H1 (cell line): ENCODE results near the gene C19orf38. TPM values are rescaled to one million over a fixed set of nuclear protein-coding genes. Genes with fewer than 3 reads are reported as not detected.

Source experiments
- CTCF ChIA-PET: fragments of 300-600 bp; sonication (Branson Sonifier 250); formaldehyde crosslinking; loops from one replicate; lab custom pipeline; 2021; ENCODE audit not compliant: partially characterized antibody; lab: Charles Lee
- POLR2A ChIA-PET: fragments of 300-600 bp; sonication (Branson Sonifier 250); formaldehyde crosslinking; loops from one replicate; lab custom pipeline; 2021; ENCODE audit warnings: inconsistent platforms; ENCODE audit not compliant: partially characterized antibody; lab: Charles Lee
- DNase-seq, 2 experiments: peaks; one replicate each; pipeline versions ENCODE4 v3.0.0 to v3.0.0-alpha.2; 2010 to 2022; ENCODE audit warnings: low spot score in 2 of 2, low read depth in 1 of 2, mixed read lengths in 1 of 2
- FAIRE-seq: peaks from 2 replicates; lab custom pipeline; 2011; peaks lifted over from hg19 to GRCh38; lab: Jason Lieb, UNC
- H2AFZ ChIP-seq: 2 replicates; pipeline ENCODE4 v1.8.1; 2012; ENCODE audit warnings: low read length, inconsistent platforms
- H2AK5ac ChIP-seq: 2 replicates; pipeline ENCODE4 v1.6.1; 2013; ENCODE audit warnings: low read depth, low read length
- H2BK120ac ChIP-seq: replicated peaks from 2 replicates; pipeline ENCODE3; 2013; ENCODE audit warnings: low read depth, low read length, inconsistent platforms
- H2BK12ac ChIP-seq: 2 replicates; pipeline ENCODE4 v1.6.1; 2013; ENCODE audit warnings: low read depth, low read length
- H2BK15ac ChIP-seq: 2 replicates; pipeline ENCODE4 v1.6.1; 2013; ENCODE audit warnings: low read length
- H2BK20ac ChIP-seq: 2 replicates; pipeline ENCODE4 v1.6.1; 2013; ENCODE audit warnings: low read length
- H2BK5ac ChIP-seq: 2 replicates; pipeline ENCODE4 v1.6.1; 2013; ENCODE audit warnings: low read depth, low read length
- H3K14ac ChIP-seq: 2 replicates; pipeline ENCODE4 v1.6.1; 2013; ENCODE audit warnings: inconsistent platforms; ENCODE audit not compliant: insufficient read length
- H3K18ac ChIP-seq: 2 replicates; pipeline ENCODE4 v1.6.1; 2013; ENCODE audit warnings: low read length; ENCODE audit errors: extremely low read depth
- H3K23ac ChIP-seq: 2 replicates; pipeline ENCODE4 v1.6.1; 2013; ENCODE audit warnings: inconsistent platforms; ENCODE audit not compliant: insufficient read length
- H3K23me2 ChIP-seq: 2 replicates; pipeline ENCODE4 v1.6.1; 2013; ENCODE audit warnings: low read depth, low read length
- H3K27ac ChIP-seq: 2 replicates; pipeline ENCODE4 v1.6.1; 2011; ENCODE audit warnings: low read depth, low read length, inconsistent platforms
- H3K27me3 ChIP-seq, 4 experiments: replicated peaks in 1 of 4; 1 replicate in 1 of 4; 2 replicates in 3 of 4; pipeline versions ENCODE4 v1.6.1 to v1.8.1; 2011 to 2013; ENCODE audit warnings: low read length in 3 of 4, mild to moderate bottlenecking in 3 of 4, inconsistent platforms in 2 of 4, mixed read lengths in 2 of 4, moderate library complexity in 1 of 4; ENCODE audit not compliant: control insufficient read depth in 3 of 4, insufficient read depth in 3 of 4; ENCODE audit errors: extremely low read depth in 1 of 4
- H3K36me3 ChIP-seq, 4 experiments: 2 replicates each; pipeline versions ENCODE4 v1.6.1 to v1.8.1; 2011 to 2013; ENCODE audit warnings: mild to moderate bottlenecking in 4 of 4, low read length in 3 of 4, moderate library complexity in 2 of 4, control low read depth in 1 of 4, inconsistent platforms in 1 of 4; ENCODE audit not compliant: insufficient read depth in 4 of 4, control insufficient read depth in 2 of 4
- H3K4ac ChIP-seq: replicated peaks from 2 replicates; pipeline ENCODE3; 2013; ENCODE audit warnings: low read length, low read depth, mixed read lengths, inconsistent platforms; ENCODE audit not compliant: insufficient read length
- H3K4me1 ChIP-seq, 4 experiments: replicated peaks in 1 of 4; 1 replicate in 1 of 4; 2 replicates in 3 of 4; pipeline versions ENCODE4 v1.6.1 to v1.8.1; 2011 to 2013; ENCODE audit warnings: low read length in 3 of 4, inconsistent platforms in 2 of 4, mixed read lengths in 1 of 4; ENCODE audit not compliant: insufficient read depth in 4 of 4, control insufficient read depth in 3 of 4
- H3K4me2 ChIP-seq, 2 experiments: 2 replicates each; pipeline versions ENCODE4 v1.6.1 to v1.8.1; 2011 to 2013; ENCODE audit warnings: low read depth in 2 of 2, low read length in 2 of 2, control low read depth in 1 of 2, inconsistent platforms in 1 of 2, mild to moderate bottlenecking in 1 of 2; ENCODE audit not compliant: insufficient read depth in 1 of 2
- H3K4me3 ChIP-seq, 4 experiments: fragments of 200-600, 300-600 bp in 1 of 4; sonication (generic), shearing (Covaris generic), sonication (Bioruptor Twin) in 1 of 4; 2 replicates each; pipeline versions ENCODE4 v1.5.1 to v1.8.1; 2011 to 2016; ENCODE audit warnings: low read length in 4 of 4, low read depth in 3 of 4, control low read depth in 2 of 4, inconsistent platforms in 2 of 4, mild to moderate bottlenecking in 2 of 4, mixed read lengths in 1 of 4, moderate library complexity in 1 of 4; ENCODE audit not compliant: insufficient read depth in 2 of 4; ENCODE audit errors: extremely low read depth in 1 of 4
- H3K56ac ChIP-seq: replicated peaks from 2 replicates; pipeline ENCODE3; 2013; ENCODE audit warnings: low read depth, mild to moderate bottlenecking, mixed read lengths, low read length, inconsistent platforms; ENCODE audit not compliant: insufficient read length
- H3K79me1 ChIP-seq: 2 replicates; pipeline ENCODE4 v1.6.1; 2013; ENCODE audit warnings: low read depth, low read length, control low read depth
- H3K79me2 ChIP-seq, 2 experiments: 2 replicates each; pipeline versions ENCODE4 v1.6.1 to v1.8.1; 2012 to 2013; ENCODE audit warnings: low read length in 2 of 2, mild to moderate bottlenecking in 2 of 2, inconsistent platforms in 1 of 2; ENCODE audit not compliant: insufficient read depth in 2 of 2, control insufficient read depth in 1 of 2
- H3K9ac ChIP-seq, 4 experiments: replicated peaks in 1 of 4; 1 replicate in 1 of 4; 2 replicates in 3 of 4; pipeline versions ENCODE4 v1.6.1 to v1.8.1; 2011 to 2013; ENCODE audit warnings: low read depth in 3 of 4, low read length in 3 of 4, control low read depth in 2 of 4, mild to moderate bottlenecking in 2 of 4, moderate library complexity in 2 of 4, inconsistent platforms in 1 of 4; ENCODE audit errors: extremely low read depth in 1 of 4
- H3K9me3 ChIP-seq, 2 experiments: 2 replicates each; pipeline versions ENCODE4 v1.6.1 to v1.8.1; 2012 to 2013; ENCODE audit warnings: mild to moderate bottlenecking in 2 of 2, moderate library complexity in 2 of 2, control low read depth in 1 of 2, inconsistent platforms in 1 of 2, low read depth in 1 of 2, low read length in 1 of 2, mixed read lengths in 1 of 2; ENCODE audit not compliant: insufficient read depth in 2 of 2
- H4K20me1 ChIP-seq, 2 experiments: replicated peaks in 1 of 2; 2 replicates each; pipeline versions ENCODE3 to v1.8.1; 2011 to 2013; ENCODE audit warnings: inconsistent platforms in 2 of 2, low read length in 2 of 2, mild to moderate bottlenecking in 1 of 2; ENCODE audit not compliant: insufficient read depth in 2 of 2, control insufficient read depth in 1 of 2
- H4K5ac ChIP-seq: 2 replicates; pipeline ENCODE4 v1.6.1; 2013; ENCODE audit warnings: low read length, low read depth, mixed read lengths, inconsistent platforms; ENCODE audit not compliant: insufficient read length
- H4K8ac ChIP-seq: 2 replicates; pipeline ENCODE4 v1.8.0; 2013; ENCODE audit warnings: mild to moderate bottlenecking, moderate library complexity, low read length, inconsistent platforms; ENCODE audit not compliant: insufficient read depth; ENCODE audit errors: extremely low read depth
- H4K91ac ChIP-seq: replicated peaks from 2 replicates; pipeline ENCODE3; 2013; ENCODE audit warnings: low read length, mixed read lengths, inconsistent platforms; ENCODE audit not compliant: insufficient read length
- ASH2L ChIP-seq: fragments of 200-600, 300-600 bp; sonication (generic); IDR thresholded peaks from one replicate; pipeline ENCODE4 v1.7.1; 2017; ENCODE audit warnings: low read length
- CTBP2 ChIP-seq: IDR thresholded peaks from 2 replicates; pipeline ENCODE4 v1.7.0; 2011; ENCODE audit warnings: borderline replicate concordance, mild to moderate bottlenecking, moderate library complexity, mixed read lengths, low read length; ENCODE audit not compliant: insufficient read depth, insufficient read length
- CTCF ChIP-seq, 3 experiments: IDR thresholded peaks; 1 replicate in 2 of 3; 2 replicates in 1 of 3; pipeline versions ENCODE4 v1.5.1 to v1.6.1; 2011; ENCODE audit warnings: low read length in 3 of 3, mild to moderate bottlenecking in 3 of 3, inconsistent platforms in 2 of 3, low read depth in 1 of 3, moderate library complexity in 1 of 3; ENCODE audit not compliant: insufficient read depth in 1 of 3; ENCODE audit errors: control extremely low read depth in 1 of 3
- EZH2 ChIP-seq: fragments of 200-600 bp; sonication (generic); IDR thresholded peaks from 2 replicates; pipeline ENCODE4 v1.7.1; 2012; ENCODE audit warnings: low read depth, mild to moderate bottlenecking, moderate library complexity, low read length, inconsistent platforms; ENCODE audit not compliant: severe bottlenecking
- FOSL1 ChIP-seq: IDR thresholded peaks from 2 replicates; pipeline ENCODE4 v1.6.1; 2011; ENCODE audit warnings: mild to moderate bottlenecking, low read depth, low read length, moderate library complexity; ENCODE audit not compliant: insufficient read depth
- HDAC2 ChIP-seq, 2 experiments: fragments of 300-600 bp in 1 of 2; sonication (generic) in 1 of 2; IDR thresholded peaks; 2 replicates each; pipeline ENCODE4 v1.6.1; 2011 to 2012; ENCODE audit warnings: low read depth in 2 of 2, low read length in 2 of 2, mild to moderate bottlenecking in 2 of 2, moderate library complexity in 2 of 2, borderline replicate concordance in 1 of 2, inconsistent platforms in 1 of 2
- KDM5A ChIP-seq: fragments of 200-600 bp; IDR thresholded peaks from 2 replicates; pipeline ENCODE4 v1.7.1; 2012; ENCODE audit warnings: mild to moderate bottlenecking, low read length, inconsistent platforms, mixed read lengths
- POLR2AphosphoS5 ChIP-seq: IDR thresholded peaks from 2 replicates; pipeline ENCODE4 v1.6.1; 2011; ENCODE audit warnings: low read depth, low read length
- SP1 ChIP-seq: IDR thresholded peaks from 2 replicates; pipeline ENCODE4 v1.6.1; 2011; ENCODE audit warnings: low read depth, low read length
- TAF1 ChIP-seq: IDR thresholded peaks from 2 replicates; pipeline ENCODE4 v1.6.1; 2011; ENCODE audit warnings: mild to moderate bottlenecking, low read depth, low read length
- WGBS, 2 experiments: shearing (Covaris generic) in 1 of 2; methylation state at CpG; one replicate each; pipeline versions ENCODE4 v1.1.6 to v1.1.7; 2013 to 2015; ENCODE audit warnings: low lambda C conversion rate in 2 of 2, mixed read lengths in 2 of 2, inconsistent platforms in 1 of 2, low coverage in 1 of 2, missing lambda C conversion rate in 1 of 2; ENCODE audit not compliant: insufficient replicate concordance in 2 of 2, insufficient coverage in 1 of 2, insufficient read length in 1 of 2; ENCODE audit errors: extremely low coverage in 1 of 2, missing lambda C conversion rate in 1 of 2; 5-methylcytosine and 5-hydroxymethylcytosine counted together
- polyA plus RNA-seq, 7 experiments: library from polyadenylated mRNA; depleted of rRNA in 3 of 7; stranded (reverse) in 5 of 7; unstranded in 2 of 7; fragments of >200 nt in 5 of 7; fragments of 200-250 nt in 2 of 7; gene quantifications; 1 replicate in 5 of 7; 2 replicates in 1 of 7; 4 replicates in 1 of 7; pipeline versions ENCODE4 v1.2.1 to v1.2.3, GENCODE V29; 2011 to 2013; ENCODE audit warnings: missing spikeins in 2 of 7, mixed read lengths in 2 of 7
- total RNA-seq: library from RNA; stranded (reverse); fragmentation: NEBNext Ultra II Directional; extraction: Animal tissue kit (Norgen Biotek cat#: 25700); gene quantifications from 2 replicates; pipeline ENCODE4 v1.2.1, GENCODE V29; 2021

The C19orf38 gene
- total and polyA plus RNA-seq, 2 of the 8 experiments (the other 6 are each of a cell fraction or from before 2014, with no cell fraction given), result 0.53 TPM; not detected in 1

GRCh38 chr19:10907925-10908324, 59.7 kb downstream of the C19orf38 start:
- no peak overlapping the region for H3K4me3 ChIP-seq
- no peak overlapping the region for H2BK5ac ChIP-seq
- peaks cover 0 to 14% of the 10 kb centered on the region in 2 experiments; a peak in 2 of 4 replicates for H3K79me2 ChIP-seq
- H3K18ac ChIP-seq, result no peak overlapping the region
- ChIA-PET CTCF (interaction anchor here (0.6 to 1.7 kb wide), 3 partner anchors 11 to 434 kb away, joined by 3 to 5 read pairs (median 3); no protein-coding TSS in a partner anchor), POLR2A (no interaction called here)
- H3K4ac ChIP-seq, result no peak overlapping the region
- no peak overlapping the region for H3K27ac ChIP-seq
- 93% methylated on average over 14 of the region's 14 CpGs; no CpG with 5 or more reads in 1 of the 2 experiments for WGBS, 2 experiments
- DNase-seq (no peak), FAIRE-seq (no peak)
- H3K36me3 ChIP-seq, result peaks cover 16 to 32% (median 25%) of the 10 kb centered on the region in 4 experiments
- no peak overlapping the region for H2BK12ac ChIP-seq
- H3K27me3 ChIP-seq, result no peaks in the 10 kb centered on the region
- H3K4me1 ChIP-seq, result no peaks in the 10 kb centered on the region
- peaks cover 11% of the 10 kb centered on the region for H3K79me1 ChIP-seq
- no peak overlapping the region for H3K23ac ChIP-seq
- no peak overlapping the region; a peak in 1 of 7 replicates for H3K9ac ChIP-seq
- no peak overlapping the region for H3K4me2 ChIP-seq
- H2BK120ac ChIP-seq, result no peak overlapping the region
- H3K23me2 ChIP-seq, result no peaks in the 10 kb centered on the region
- H4K8ac ChIP-seq, result no peak overlapping the region
- H3K14ac ChIP-seq, result no peak overlapping the region
- no peak overlapping the region for H3K56ac ChIP-seq
- no peak overlapping the region for H4K91ac ChIP-seq
- H2AFZ ChIP-seq, result no peak overlapping the region
- no peaks in the 10 kb centered on the region for H3K9me3 ChIP-seq
- no peak overlapping the region for H4K5ac ChIP-seq
- H2AK5ac ChIP-seq, result no peak overlapping the region
- peaks cover 4 to 15% of the 10 kb centered on the region in 2 experiments for H4K20me1 ChIP-seq
- H2BK15ac ChIP-seq, result no peak overlapping the region
- H2BK20ac ChIP-seq, result no peak overlapping the region
- TF ChIP-seq ASH2L, result no peak
- no peak for TF ChIP-seq TAF1
- TF ChIP-seq CTBP2, result no peak
- no peak for TF ChIP-seq KDM5A
- TF ChIP-seq HDAC2 (IDR thresholded peaks at IDR 0.05; ENCODE audit: borderline replicate concordance in 1 of 2, low read depth in 2 of 2, low read length in 2 of 2), result no peak
- no peak for TF ChIP-seq EZH2
- TF ChIP-seq POLR2AphosphoS5, result no peak
- no peak for TF ChIP-seq SP1
- TF ChIP-seq CTCF (IDR thresholded peaks at IDR 0.05; ENCODE audit: control extremely low read depth in 1 of 3, insufficient read depth in 1 of 3, low read depth in 1 of 3, low read length in 3 of 3), result no peak
- no peak for TF ChIP-seq FOSL1
